DMS153 treated with DMSO at 0.1 percent for 48 hours (cell line): ENCODE results near the gene ITFG1.
"Not testable (repeated sequence)": the region's sequence is repeated elsewhere in the genome, so short reads cannot be mapped to it uniquely, and the experiment has no call there.

Experiments used
- DNase-seq: peaks from one replicate; lab custom pipeline; 2025; ENCODE audit not compliant: unreplicated experiment; lab: John Stamatoyannopoulos, UW

The ITFG1 gene

GRCh38 chr16:47342055-47342454 is 118.8 kb downstream of the ITFG1 start:
- DNase-seq: no peak

GRCh38 chr16:47330562-47330961 is 130.3 kb downstream of the ITFG1 start:
- DNase-seq: not testable (repeated sequence)

- DNase-seq: not testable (repeated sequence)
Observed at GRCh38 chr16:47324309-47324708, 136.6 kb downstream of the ITFG1 start.

- no peak for DNase-seq
Observed at GRCh38 chr16:47323241-47323640, 137.6 kb downstream of the ITFG1 start.

- no peak for DNase-seq
Observed at GRCh38 chr16:47320546-47321310, 140.1 kb downstream of the ITFG1 start.

- DNase-seq: no peak
Observed at GRCh38 chr16:47317465-47318240, 143.2 kb downstream of the ITFG1 start.

GRCh38 chr16:47316442-47317015 is 144.3 kb downstream of the ITFG1 start:
- DNase-seq: no peak

GRCh38 chr16:47311738-47312505 is 148.9 kb downstream of the ITFG1 start:
- DNase-seq: no peak

GRCh38 chr16:47310792-47311211 is 150.1 kb downstream of the ITFG1 start:
- DNase-seq: no peak

- no peak for DNase-seq
Observed at GRCh38 chr16:47309581-47310312, 151.1 kb downstream of the ITFG1 start.

GRCh38 chr16:47308601-47309000 is 152.3 kb downstream of the ITFG1 start:
- DNase-seq: no peak

- no peak for DNase-seq
Observed at GRCh38 chr16:47304563-47304962, 156.3 kb downstream of the ITFG1 start.

- DNase-seq: no peak
Observed at GRCh38 chr16:47299587-47299986, 161.3 kb downstream of the ITFG1 start.

- DNase-seq: no peak
Observed at GRCh38 chr16:47284999-47285398, 175.9 kb downstream of the ITFG1 start.

- no peak for DNase-seq
Observed at GRCh38 chr16:47278306-47278970, 182.4 kb downstream of the ITFG1 start.

GRCh38 chr16:47276522-47276921 is 184.3 kb downstream of the ITFG1 start:
- no peak for DNase-seq

- DNase-seq: no peak
Observed at GRCh38 chr16:47262938-47263337, 197.9 kb downstream of the ITFG1 start.

- no peak for DNase-seq
Observed at GRCh38 chr16:47260503-47260902, 200.4 kb downstream of the ITFG1 start.

GRCh38 chr16:47258874-47259461 is 201.9 kb downstream of the ITFG1 start:
- DNase-seq: no peak

GRCh38 chr16:47254756-47255155 is 206.1 kb downstream of the ITFG1 start:
- no peak for DNase-seq
